CD4-positive, CD25-positive, alpha-beta regulatory T cell (primary cell): ENCODE measurements around the gene CHCHD4. TPM values are rescaled to one million over a fixed set of nuclear protein-coding genes. Genes with fewer than 3 reads are reported as not detected.
A peak's percentile ranks its signal among the peaks of the same experiment; 100 is the strongest.

Source experiments
- ATAC-seq, 2 donors: fragments of 150-1000 bp; cut with Tn5 transposase; one replicate each; pipeline ENCODE4 v1.10.0; 2021; ENCODE audit warnings: low read depth in 2 of 2, moderate number of reproducible peaks in 2 of 2, moderate library complexity in 1 of 2
- DNase-seq, 3 donors: peaks; one replicate each; pipeline versions ENCODE4 v3.0.0 to v3.0.0-alpha.2; 2012 to 2022; ENCODE audit warnings: mixed read lengths in 1 of 3
- H3K27ac ChIP-seq: one replicate; pipeline ENCODE4 v1.7.0; 2013; ENCODE audit warnings: mild to moderate bottlenecking, low read length; ENCODE audit not compliant: insufficient read depth, poor library complexity, severe bottlenecking
- H3K27me3 ChIP-seq: one replicate; pipeline ENCODE4 v1.7.0; 2013; ENCODE audit warnings: low read length; ENCODE audit not compliant: control insufficient read depth, insufficient read depth
- H3K36me3 ChIP-seq: one replicate; pipeline ENCODE4 v1.7.0; 2013; ENCODE audit warnings: mild to moderate bottlenecking, low read length, moderate library complexity; ENCODE audit not compliant: control insufficient read depth, insufficient read depth
- H3K4me1 ChIP-seq: 2 replicates; pipeline ENCODE4 v1.7.0; 2013; ENCODE audit warnings: mild to moderate bottlenecking, low read length; ENCODE audit not compliant: insufficient read depth, control insufficient read depth, poor library complexity, severe bottlenecking
- H3K4me3 ChIP-seq: one replicate; pipeline ENCODE4 v1.7.0; 2013; ENCODE audit warnings: low read depth, mild to moderate bottlenecking, low read length, moderate library complexity
- H3K9me3 ChIP-seq, 2 experiments: 1 replicate in 1 of 2; 2 replicates in 1 of 2; pipeline ENCODE4 v1.7.0; 2013; ENCODE audit warnings: low read length in 2 of 2, mild to moderate bottlenecking in 1 of 2, moderate library complexity in 1 of 2; ENCODE audit not compliant: control insufficient read depth in 2 of 2
- H3K27ac Mint-ChIP-seq, 3 donors: one replicate each; pipeline ENCODE4 v1.8.0; 2020 to 2022; ENCODE audit warnings: mild to moderate bottlenecking in 3 of 3, mixed read lengths in 3 of 3, moderate library complexity in 2 of 3
- H3K27me3 Mint-ChIP-seq: one replicate; pipeline ENCODE4 v1.8.0; 2022; ENCODE audit warnings: mild to moderate bottlenecking, mixed read lengths
- H3K36me3 Mint-ChIP-seq: one replicate; pipeline ENCODE4 v1.8.0; 2020; ENCODE audit warnings: mixed read lengths
- H3K4me1 Mint-ChIP-seq, 4 donors: one replicate each; pipeline ENCODE4 v1.8.0; 2020 to 2022; ENCODE audit warnings: mixed read lengths in 4 of 4, mild to moderate bottlenecking in 1 of 4
- H3K4me3 Mint-ChIP-seq, 4 donors: one replicate each; pipeline ENCODE4 v1.8.0; 2020 to 2022; ENCODE audit warnings: mild to moderate bottlenecking in 4 of 4, mixed read lengths in 4 of 4, moderate library complexity in 3 of 4
- H3K9me3 Mint-ChIP-seq, 7 donors: one replicate each; pipeline ENCODE4 v1.8.0; 2020 to 2022; ENCODE audit warnings: mixed read lengths in 7 of 7, mild to moderate bottlenecking in 3 of 7, moderate library complexity in 2 of 7
- polyA plus RNA-seq, 4 donors: library from polyadenylated mRNA; unstranded; fragments of 300-500 nt; fragmentation: Illumina TruSeq; gene quantifications; one replicate each; pipeline ENCODE4 v1.2.3, GENCODE V29; 2021
- total RNA-seq: library from RNA; stranded (reverse); gene quantifications from one replicate; pipeline ENCODE4 v1.2.3, GENCODE V29; 2022

CHCHD4 gene
- total and polyA plus RNA-seq, 5 donors from 2014 or later = 3.6 to 21.1 (median 12.2) TPM

DNA sequence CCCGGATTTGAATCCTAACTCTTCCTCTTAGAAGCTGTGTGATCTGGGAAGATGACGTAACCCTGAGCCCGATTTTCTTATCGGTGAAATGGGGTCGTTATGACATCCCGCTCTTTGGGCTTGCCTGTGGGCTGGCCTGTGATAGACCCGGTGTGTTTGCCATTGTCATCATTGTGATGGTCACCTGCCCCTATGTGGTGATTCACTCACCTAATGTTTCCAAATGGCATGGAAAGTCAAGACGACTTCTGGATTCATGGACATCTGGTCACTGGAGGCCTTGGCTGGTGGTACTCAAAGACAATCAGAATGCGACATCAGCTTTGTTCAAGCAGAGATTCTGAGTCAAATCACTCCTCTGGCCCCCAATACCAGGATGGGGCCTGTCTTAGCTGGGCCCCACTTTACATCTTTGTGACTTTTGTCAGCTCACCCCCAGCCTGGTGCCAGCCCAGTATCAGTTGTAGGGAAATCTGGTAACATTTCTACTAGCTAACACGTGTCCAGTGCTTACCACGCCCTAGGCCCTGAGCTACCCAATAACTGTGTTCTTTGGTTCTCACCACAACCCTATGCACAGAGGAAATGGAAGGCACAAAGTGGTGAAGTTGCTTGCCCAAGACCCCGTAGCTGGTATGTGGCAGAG, 3.0 kb upstream of the CHCHD4 start:
- H3K4me1 ChIP-seq = peaks cover 42% of the 10 kb centered on the region
- no peak overlapping the region for H3K4me3 ChIP-seq
- no peaks in the 10 kb centered on the region for H3K27me3 Mint-ChIP-seq
- H3K36me3 ChIP-seq = peaks cover 43% of the 10 kb centered on the region
- peak overlapping the region in 1 of 3 donors; percentile 83 for H3K27ac Mint-ChIP-seq
- no peaks in the 10 kb centered on the region for H3K27me3 ChIP-seq
- peaks cover 41% of the 10 kb centered on the region for H3K36me3 Mint-ChIP-seq
- peaks cover 12 to 48% (median 32%) of the 10 kb centered on the region in 4 donors for H3K4me1 Mint-ChIP-seq
- no peak overlapping the region for H3K27ac ChIP-seq
- DNase-seq (no peak), ATAC-seq (no peak)
- H3K9me3 ChIP-seq = no peaks in the 10 kb centered on the region
- H3K4me3 Mint-ChIP-seq = peak overlapping the region; percentile 66 to 100 (median 90)
- H3K9me3 Mint-ChIP-seq = no peaks in the 10 kb centered on the region

DNA sequence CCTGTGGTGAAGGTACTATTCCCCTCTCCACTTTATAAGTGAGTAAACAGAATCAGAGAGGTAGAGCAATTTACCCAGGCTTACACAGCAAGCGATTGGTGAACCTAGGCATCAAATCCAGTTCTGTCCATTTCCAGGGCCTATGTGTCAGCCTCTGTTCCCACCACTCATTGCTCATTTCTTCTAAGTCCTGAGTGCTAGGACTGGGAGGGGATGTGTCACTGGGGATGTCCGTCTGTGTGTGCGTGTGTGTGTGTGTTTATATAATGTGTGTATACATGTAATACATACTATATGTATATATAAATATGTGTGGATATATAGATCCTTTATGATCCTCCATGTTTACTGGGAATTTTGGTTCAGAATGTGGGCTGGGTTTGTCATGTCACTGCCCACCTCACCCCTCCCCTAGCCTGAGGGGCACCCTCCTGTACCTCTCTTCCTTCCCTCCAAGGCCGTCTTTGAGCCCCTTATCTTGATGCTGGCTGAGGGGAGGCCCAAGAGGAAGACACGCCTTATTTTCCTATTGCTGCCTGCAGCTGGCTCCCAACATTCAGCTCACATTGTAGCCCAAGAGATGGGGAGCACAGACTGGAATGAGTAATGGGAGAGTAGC, 2.3 kb upstream of the CHCHD4 start:
- Histone ChIP-seq H3K9me3 (no peaks in the 10 kb centered on the region), H3K27ac (no peak overlapping the region), H3K4me3 (peak overlapping the region; percentile 76), H3K27me3 (no peaks in the 10 kb centered on the region), H3K36me3 (peaks cover 37% of the 10 kb centered on the region), H3K4me1 (peaks cover 44% of the 10 kb centered on the region)
- peaks cover 37% of the 10 kb centered on the region for H3K36me3 Mint-ChIP-seq
- peak overlapping the region; percentile 15 to 96 (median 95) for H3K27ac Mint-ChIP-seq
- no peak for ATAC-seq
- no peaks in the 10 kb centered on the region for H3K9me3 Mint-ChIP-seq
- H3K27me3 Mint-ChIP-seq = no peaks in the 10 kb centered on the region
- no peak for DNase-seq
- peaks cover 12 to 55% (median 38%) of the 10 kb centered on the region in 4 donors for H3K4me1 Mint-ChIP-seq
- peak overlapping the region; percentile 95 to 100 (median 96) for H3K4me3 Mint-ChIP-seq

DNA sequence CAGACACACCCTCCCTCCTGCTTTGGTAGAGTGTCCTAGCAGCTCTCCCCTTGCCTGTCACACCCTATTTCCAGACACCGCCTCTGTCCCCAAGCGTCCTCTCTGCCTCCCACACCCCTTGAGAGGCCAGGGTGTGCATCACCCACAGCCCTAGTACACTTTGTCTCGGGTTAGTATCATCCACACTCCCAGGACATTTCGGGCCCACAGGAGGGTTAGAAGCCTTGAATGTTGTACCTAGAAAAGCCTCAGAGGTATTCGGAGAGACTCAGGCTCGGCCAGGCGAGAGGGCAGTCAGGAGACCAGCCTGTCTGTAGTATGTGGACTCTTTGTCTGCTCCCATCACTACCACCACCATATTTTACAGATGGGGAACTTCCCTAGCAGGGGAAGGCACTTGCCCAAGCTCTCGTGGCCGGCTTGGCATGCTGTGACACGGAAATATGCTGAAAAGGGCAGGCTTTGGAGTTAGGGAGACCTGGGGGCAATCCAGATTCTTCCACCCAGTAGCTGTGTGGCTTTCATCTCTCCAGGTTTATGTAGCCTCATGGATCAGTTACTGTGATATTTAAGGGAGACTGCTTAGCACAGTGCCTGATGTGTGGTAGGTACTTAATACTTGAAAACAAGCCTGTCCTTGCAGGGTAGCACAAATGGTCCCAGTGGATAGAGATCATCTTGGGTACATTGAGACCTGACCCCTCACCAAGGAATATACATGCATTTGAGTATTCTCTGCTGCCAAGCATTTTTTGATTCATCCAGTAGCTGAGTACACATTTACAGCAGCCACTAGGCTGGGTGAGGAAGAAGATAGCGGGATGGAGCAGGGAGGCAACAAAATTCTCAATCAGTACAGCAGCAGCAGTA, 1.6 kb upstream of the CHCHD4 start:
- H3K9me3 ChIP-seq = no peaks in the 10 kb centered on the region
- H3K27ac ChIP-seq = no peak overlapping the region
- H3K27me3 ChIP-seq = no peaks in the 10 kb centered on the region
- H3K36me3 ChIP-seq = peaks cover 29% of the 10 kb centered on the region
- Mint-ChIP-seq H3K9me3 (no peaks in the 10 kb centered on the region), H3K36me3 (peaks cover 36% of the 10 kb centered on the region), H3K27me3 (no peaks in the 10 kb centered on the region), H3K4me3 (peak overlapping the region; percentile 95 to 100 (median 96)), H3K4me1 (peaks cover 12 to 58% (median 41%) of the 10 kb centered on the region in 4 donors), H3K27ac (peak overlapping the region; percentile 12 to 96 (median 95))
- peak overlapping the region; percentile 76 for H3K4me3 ChIP-seq
- peaks cover 44% of the 10 kb centered on the region for H3K4me1 ChIP-seq
- DNase-seq (no peak), ATAC-seq (no peak)

- Mint-ChIP-seq H3K4me3 (peak overlapping the region; percentile 95 to 100 (median 96)), H3K9me3 (no peaks in the 10 kb centered on the region), H3K4me1 (peaks cover 12 to 60% (median 47%) of the 10 kb centered on the region in 4 donors), H3K27ac (peak overlapping the region; percentile 85 to 96 (median 95)), H3K27me3 (no peaks in the 10 kb centered on the region), H3K36me3 (peaks cover 39% of the 10 kb centered on the region)
- Histone ChIP-seq H3K36me3 (peaks cover 21% of the 10 kb centered on the region), H3K4me3 (peak overlapping the region; percentile 76), H3K9me3 (no peaks in the 10 kb centered on the region), H3K4me1 (peaks cover 44% of the 10 kb centered on the region), H3K27ac (peak overlapping the region; percentile 83), H3K27me3 (no peaks in the 10 kb centered on the region)
- peak in 2 of 3 donors; percentile 46 to 63 for DNase-seq
- ATAC-seq = peak; percentile 19 to 31
These were observed 735 bp upstream of the CHCHD4 start for GRCh38 chr3:14125193-14126016.

- peak in 2 of 3 donors; percentile 44 to 81 for DNase-seq
- ATAC-seq = peak; percentile 28 to 32
- H3K4me3 Mint-ChIP-seq = peak overlapping the region; percentile 94 to 100 (median 96)
- Histone ChIP-seq H3K4me3 (peak overlapping the region; percentile 86), H3K4me1 (peaks cover 44% of the 10 kb centered on the region), H3K27ac (peak overlapping the region; percentile 83), H3K9me3 (no peaks in the 10 kb centered on the region), H3K27me3 (no peaks in the 10 kb centered on the region), H3K36me3 (peaks cover 16% of the 10 kb centered on the region)
- H3K27ac Mint-ChIP-seq = peak overlapping the region in 2 of 3 donors; percentile 95 to 96
- H3K9me3 Mint-ChIP-seq = no peaks in the 10 kb centered on the region
- H3K36me3 Mint-ChIP-seq = peaks cover 38% of the 10 kb centered on the region
- H3K27me3 Mint-ChIP-seq = no peaks in the 10 kb centered on the region
- H3K4me1 Mint-ChIP-seq = peaks cover 12 to 63% (median 49%) of the 10 kb centered on the region in 4 donors
These were observed 451 bp downstream of the CHCHD4 start for GRCh38 chr3:14124223-14124614.

GRCh38 chr3:14123308-14124222, 1.1 kb downstream of the CHCHD4 start:
- Histone ChIP-seq H3K4me1 (peaks cover 44% of the 10 kb centered on the region), H3K27ac (peak overlapping the region; percentile 83), H3K27me3 (no peaks in the 10 kb centered on the region), H3K4me3 (peak overlapping the region; percentile 86), H3K9me3 (no peaks in the 10 kb centered on the region), H3K36me3 (peaks cover 12% of the 10 kb centered on the region)
- ATAC-seq = no peak
- H3K4me1 Mint-ChIP-seq = peaks cover 12 to 62% (median 47%) of the 10 kb centered on the region in 4 donors
- no peaks in the 10 kb centered on the region for H3K27me3 Mint-ChIP-seq
- DNase-seq = no peak
- H3K9me3 Mint-ChIP-seq = no peaks in the 10 kb centered on the region
- peak overlapping the region in 2 of 3 donors; percentile 95 to 96 for H3K27ac Mint-ChIP-seq
- peak overlapping the region; percentile 94 to 100 (median 96) for H3K4me3 Mint-ChIP-seq
- H3K36me3 Mint-ChIP-seq = peaks cover 31% of the 10 kb centered on the region
